Adrenal gland (tissue), 12 donors: Measurements from ENCODE around the gene MAN2B2. TPM values are rescaled to one million over a fixed set of nuclear protein-coding genes. Genes with fewer than 3 reads are reported as not detected.

Experiments used
- DNase-seq, 7 donors: peaks; one replicate each; pipeline ENCODE4 v3.0.0-alpha.2; 2019 to 2020
- H3K27ac ChIP-seq, 5 donors: fragments of 200-600 bp; sonication (generic) in 4 of 5; 1 replicate in 3 of 5; 2 replicates in 2 of 5; pipeline versions ENCODE4 v1.5.1 to v1.8.0; 2016 to 2020; ENCODE audit warnings: mild to moderate bottlenecking in 1 of 5
- H3K27me3 ChIP-seq: fragments of 200-600 bp; 2 replicates; pipeline ENCODE4 v1.8.0; 2021
- H3K36me3 ChIP-seq, 2 donors: fragments of 200-600 bp; replicated peaks in 1 of 2; 1 replicate in 1 of 2; 2 replicates in 1 of 2; pipeline versions ENCODE4 v1.5.1 to v1.8.0; 2018 to 2022
- H3K4me1 ChIP-seq, 2 donors: fragments of 200-600 bp; replicated peaks in 1 of 2; 1 replicate in 1 of 2; 2 replicates in 1 of 2; pipeline versions ENCODE4 v1.5.1 to v1.8.0; 2018 to 2021
- H3K4me3 ChIP-seq, 4 donors: fragments of 200-600 bp; sonication (generic) in 3 of 4; one replicate each; pipeline ENCODE4 v1.5.1; 2016 to 2018
- H3K9me3 ChIP-seq, 3 donors: fragments of 200-600 bp; sonication (generic) in 1 of 3; replicated peaks in 1 of 3; 1 replicate in 2 of 3; 2 replicates in 1 of 3; pipeline versions ENCODE4 v1.5.1 to v1.8.0; 2016 to 2021
- POLR2A ChIP-seq, 2 donors: fragments of 450-650 bp; IDR thresholded peaks; one replicate each; pipeline ENCODE4 v1.6.1; 2017; ENCODE audit warnings: antibody characterized with exemption in 2 of 2, mild to moderate bottlenecking in 2 of 2, moderate library complexity in 1 of 2
- WGBS, 4 donors: extraction: QIAGEN DNeasy Blood & Tissue Kit in 2 of 4; methylation state at CpG; one replicate each; pipeline versions ENCODE4 v1.1.5 to v1.1.7; 2013 to 2017; 5-methylcytosine and 5-hydroxymethylcytosine counted together
- intact Hi-C, 2 donors: fragments of 100-400 bp; cut with DNase I; formaldehyde crosslinking; loops; one replicate each; pipeline versions ENCODE4 v1.14.1 to v1.15.0; 2022 to 2023
- polyA plus RNA-seq, 3 donors: library from polyadenylated mRNA; stranded (reverse); fragments of 200-250 nt in 2 of 3; fragments of 350-450 nt in 1 of 3; fragmentation: Illumina TruSeq in 1 of 3; extraction: RNeasy Lipid Tissue Mini Kit (QIAGEN cat#74804) in 1 of 3; gene quantifications; one replicate each; pipeline ENCODE4 v1.2.3, GENCODE V29; 2013 to 2014
- total RNA-seq, 9 donors: library from RNA; depleted of rRNA in 4 of 9; stranded (reverse); fragments of >200 nt in 4 of 9; fragments of 120-200 nt in 1 of 9; fragmentation: NEBNext Ultra II Directional in 1 of 9; extraction: Animal tissue kit (Norgen Biotek cat#: 25700) in 1 of 9; gene quantifications; one replicate each; pipeline versions ENCODE4 v1.1.0 to v1.2.4, GENCODE V29; 2013 to 2023
- TF ChIP-seq, protein P1 (sequence below), 6 experiments: fragments of 450-650 bp in 4 of 6; fragments of 200-600 bp in 2 of 6; sonication (generic) in 1 of 6; IDR thresholded peaks; 1 replicate in 5 of 6; 2 replicates in 1 of 6; pipeline versions ENCODE4 v1.5.1 to v1.8.0; 2016 to 2021; ENCODE audit warnings: antibody characterized with exemption in 6 of 6, mild to moderate bottlenecking in 2 of 6, moderate library complexity in 1 of 6
- donor health status: healthy with polysubstance abuse.
- donor health status: Bipolar disorder and iron deficiency.
- donor health status: DM: yes; HTN: yes; CAD: no.
- donor health status: DM: no; HTN: no; CAD: no.
- donor health status: DM: no; HTN: no; CAD: no.
- donor health status: DM: yes; HTN: yes; CAD: no.

Gene MAN2B2
- total and polyA plus RNA-seq, 12 donors, result 9.3 to 50.6 (median 27.7) TPM

GRCh38 chr4:6541789-6542188 lies 33.2 kb upstream of the MAN2B2 start:
- Histone ChIP-seq H3K27ac (no peak overlapping the region), H3K4me1 (no peaks in the 10 kb centered on the region), H3K27me3 (peaks cover 3% of the 10 kb centered on the region), H3K4me3 (no peak overlapping the region), H3K36me3 (no peaks in the 10 kb centered on the region), H3K9me3 (no peaks in the 10 kb centered on the region)
- TF ChIP-seq, protein P1, sequence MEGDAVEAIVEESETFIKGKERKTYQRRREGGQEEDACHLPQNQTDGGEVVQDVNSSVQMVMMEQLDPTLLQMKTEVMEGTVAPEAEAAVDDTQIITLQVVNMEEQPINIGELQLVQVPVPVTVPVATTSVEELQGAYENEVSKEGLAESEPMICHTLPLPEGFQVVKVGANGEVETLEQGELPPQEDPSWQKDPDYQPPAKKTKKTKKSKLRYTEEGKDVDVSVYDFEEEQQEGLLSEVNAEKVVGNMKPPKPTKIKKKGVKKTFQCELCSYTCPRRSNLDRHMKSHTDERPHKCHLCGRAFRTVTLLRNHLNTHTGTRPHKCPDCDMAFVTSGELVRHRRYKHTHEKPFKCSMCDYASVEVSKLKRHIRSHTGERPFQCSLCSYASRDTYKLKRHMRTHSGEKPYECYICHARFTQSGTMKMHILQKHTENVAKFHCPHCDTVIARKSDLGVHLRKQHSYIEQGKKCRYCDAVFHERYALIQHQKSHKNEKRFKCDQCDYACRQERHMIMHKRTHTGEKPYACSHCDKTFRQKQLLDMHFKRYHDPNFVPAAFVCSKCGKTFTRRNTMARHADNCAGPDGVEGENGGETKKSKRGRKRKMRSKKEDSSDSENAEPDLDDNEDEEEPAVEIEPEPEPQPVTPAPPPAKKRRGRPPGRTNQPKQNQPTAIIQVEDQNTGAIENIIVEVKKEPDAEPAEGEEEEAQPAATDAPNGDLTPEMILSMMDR (IDR thresholded peaks at IDR 0.05), result no peak
- no peak for TF ChIP-seq POLR2A (IDR thresholded peaks at IDR 0.05)
- intact Hi-C loops, result loop anchor here in 1 of 2 donors (10.0 kb wide), 1 partner anchor 207 kb away; no protein-coding TSS in a partner anchor
- no peak for DNase-seq
- 48 to 62% (median 58%) methylated on average over 6 of the region's 6 CpGs for WGBS, 4 donors

- H3K4me1 ChIP-seq, result no peaks in the 10 kb centered on the region
Measured at GRCh38 chr4:6542951-6543350, 32.0 kb upstream of the MAN2B2 start.

GRCh38 chr4:6546091-6546490 lies 28.9 kb upstream of the MAN2B2 start:
- Histone ChIP-seq H3K9me3 (no peaks in the 10 kb centered on the region), H3K27ac (no peak overlapping the region), H3K4me1 (no peaks in the 10 kb centered on the region), H3K36me3 (no peaks in the 10 kb centered on the region), H3K4me3 (no peak overlapping the region), H3K27me3 (no peaks in the 10 kb centered on the region)
- no peak for TF ChIP-seq POLR2A (IDR thresholded peaks at IDR 0.05)
- TF ChIP-seq, protein P1 (IDR thresholded peaks at IDR 0.05), result no peak
- WGBS, 4 donors, result 71 to 77% (median 74%) methylated on average over 4 of the region's 4 CpGs
- DNase-seq, result no peak
- intact Hi-C loops, result loop anchor here (5.0 to 10.0 kb wide), 2 partner anchors 211 to 214 kb away; no protein-coding TSS in a partner anchor

More at GRCh38 chr4:6542951-6543350, 32.0 kb upstream of the MAN2B2 start:
- 61 to 66% (median 61%) methylated on average over 10 to 12 of the region's 12 CpGs for WGBS, 4 donors
- Histone ChIP-seq H3K36me3 (no peaks in the 10 kb centered on the region), H3K9me3 (no peaks in the 10 kb centered on the region), H3K4me3 (no peak overlapping the region), H3K27me3 (peaks cover 3% of the 10 kb centered on the region), H3K27ac (no peak overlapping the region)
- no peak for TF ChIP-seq POLR2A (IDR thresholded peaks at IDR 0.05)
- TF ChIP-seq, protein P1 (IDR thresholded peaks at IDR 0.05), result no peak
- intact Hi-C loops, result loop anchor here in 1 of 2 donors (10.0 kb wide), 1 partner anchor 208 kb away; no protein-coding TSS in a partner anchor
- DNase-seq, result no peak

GRCh38 chr4:6546681-6547447 lies 28.1 kb upstream of the MAN2B2 start:
- 19 to 23% (median 21%) methylated on average over 19 of the region's 19 CpGs for WGBS, 4 donors
- H3K4me3 ChIP-seq, result no peak overlapping the region

More at GRCh38 chr4:6546681-6547447, 28.1 kb upstream of the MAN2B2 start:
- Histone ChIP-seq H3K27ac (no peak overlapping the region), H3K4me1 (no peaks in the 10 kb centered on the region), H3K36me3 (no peaks in the 10 kb centered on the region), H3K9me3 (no peaks in the 10 kb centered on the region), H3K27me3 (no peaks in the 10 kb centered on the region)
- intact Hi-C loops, result loop anchor here (5.0 to 10.0 kb wide), 2 partner anchors 212 to 215 kb away; no protein-coding TSS in a partner anchor
- DNase-seq, result peak; percentile 27 to 69 (median 46)
- TF ChIP-seq POLR2A (IDR thresholded peaks at IDR 0.05), result no peak
- TF ChIP-seq, protein P1 (IDR thresholded peaks at IDR 0.05), result peak; percentile 63 to 87 (median 80)
